ENCODE measurements around the gene DUOX1.
"Not testable (repeated sequence)": the region's sequence is repeated elsewhere in the genome, so short reads cannot be mapped to it uniquely, and the experiment has no call there.

DNA sequence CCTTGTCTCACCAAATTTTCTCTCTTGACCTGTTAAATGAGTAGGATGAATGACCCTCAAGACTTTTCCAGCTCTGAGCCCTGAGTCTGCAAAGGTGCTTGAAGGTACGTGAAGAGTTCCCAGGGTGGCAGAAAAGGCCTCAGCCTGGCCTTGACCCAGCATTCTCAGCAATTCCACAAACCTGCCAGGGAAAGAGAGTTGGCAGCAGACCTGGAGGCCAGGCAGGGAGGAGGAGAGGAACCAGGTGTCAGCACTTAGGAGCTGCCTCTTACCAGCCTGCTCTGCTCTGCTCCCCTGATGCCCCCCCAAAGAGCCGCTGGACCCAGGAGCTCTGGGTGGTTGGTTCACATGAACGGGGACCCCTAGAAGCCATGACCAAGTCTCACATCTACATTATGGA is 49.2 kb upstream of the DUOX1 start:
- not testable (repeated sequence) for TF ChIP-seq POLR2AphosphoS5 (IDR thresholded peaks at IDR 0.05; ENCODE audit: borderline replicate concordance, low read depth, low read length); EZH2 (IDR thresholded peaks at IDR 0.05); FOXP2 (optimal IDR thresholded peaks at IDR 0.05; ENCODE audit: control extremely low read depth, extremely low read length, insufficient read depth)
